HG03196 (cell line): ENCODE results near the gene PCDHA7.
"Not testable (repeated sequence)": the region's sequence is repeated elsewhere in the genome, so short reads cannot be mapped to it uniquely, and the experiment has no call there.

Experiments
- ATAC-seq: cut with Tn5 transposase; IDR thresholded peaks from one replicate; pipeline ENCODE4 v1.9.1; 2021; ENCODE audit not compliant: unreplicated experiment

Gene PCDHA7

GRCh38 chr5:140857177-140857986, 23.3 kb downstream of the PCDHA7 start:
- ATAC-seq, result no peak

GRCh38 chr5:140857987-140858240, 23.8 kb downstream of the PCDHA7 start:
- ATAC-seq, result no peak

GRCh38 chr5:140862441-140863295, 28.6 kb downstream of the PCDHA7 start:
- ATAC-seq, result no peak

- no peak for ATAC-seq
These were observed 34.9 kb downstream of the PCDHA7 start, which contains the start of gene PCDHA11 for GRCh38 chr5:140868721-140869554. Gene PCDHA11, plus strand, starts transcription at chr5:140868957. Its CDS starts 147 bp downstream, at chr5:140869104.

- ATAC-seq, result no peak
These were observed 35.5 kb downstream of the PCDHA7 start for GRCh38 chr5:140869555-140869886.

GRCh38 chr5:140870221-140871201, 36.4 kb downstream of the PCDHA7 start:
- no peak for ATAC-seq

- ATAC-seq, result no peak
These were observed 41.3 kb downstream of the PCDHA7 start, which contains the start of gene PCDHA12 for GRCh38 chr5:140875085-140876065. Gene PCDHA12, plus strand, starts transcription at chr5:140875308. Its CDS starts 165 bp downstream, at chr5:140875473.

- not testable (repeated sequence) for ATAC-seq
These were observed 42.6 kb downstream of the PCDHA7 start for GRCh38 chr5:140876541-140877261.

- ATAC-seq, result no peak
These were observed 43.2 kb downstream of the PCDHA7 start for GRCh38 chr5:140877262-140877581.

GRCh38 chr5:140881889-140882590, 48.0 kb downstream of the PCDHA7 start, which contains the start of gene PCDHA13:
Gene PCDHA13, plus strand, starts transcription at chr5:140882124. Its CDS starts 145 bp downstream, at chr5:140882269.
- ATAC-seq, result no peak

- no peak for ATAC-seq
These were observed 48.5 kb downstream of the PCDHA7 start for GRCh38 chr5:140882591-140882899.

- no peak for ATAC-seq
These were observed 49.3 kb downstream of the PCDHA7 start for GRCh38 chr5:140883373-140883772.

- ATAC-seq, result no peak
These were observed 50.0 kb downstream of the PCDHA7 start for GRCh38 chr5:140883927-140884697.
